HepG2 (cell line): ENCODE data around the gene TENT5A. TPM values are rescaled to one million over a fixed set of nuclear protein-coding genes. Genes with fewer than 3 reads are reported as not detected.

Experiments
- ATAC-seq: fragments of 200-7000 bp; cut with Tn5 transposase; 3 replicates; pipeline ENCODE4 v1.9.1; 2020; ENCODE audit warnings: mild to moderate bottlenecking, moderate library complexity
- BruUV-seq: library from RNA; stranded (reverse); fragments of 400-500 nt; replicated peaks from 2 replicates; lab custom pipeline; 2021; lab: Mats Ljungman, UMichigan
- CTCF ChIA-PET: fragments of 300-600 bp; formaldehyde crosslinking; extraction: SDS; loops from one replicate; lab custom pipeline; 2021; ENCODE audit warnings: low total read pairs, inconsistent platforms, low intra/inter-chr PET ratio; lab: Yijun Ruan, JAX
- POLR2A ChIA-PET: fragments of 350-600 bp; sonication (Branson Sonifier 250); formaldehyde crosslinking; loops from one replicate; lab custom pipeline; 2020; ENCODE audit warnings: antibody characterized with exemption, inconsistent platforms; lab: Yijun Ruan, JAX
- DNase-seq: peaks from one replicate; pipeline ENCODE4 v3.0.0-alpha.2; 2015; ENCODE audit warnings: low spot score
- FAIRE-seq: peaks from 3 replicates; lab custom pipeline; 2011; peaks lifted over from hg19 to GRCh38; lab: Jason Lieb, UNC
- H2AFZ ChIP-seq: one replicate; pipeline ENCODE4 v1.6.1; 2011; ENCODE audit warnings: low read length, inconsistent platforms
- H3K27ac ChIP-seq: fragments of 300-600 bp; 3 replicates; pipeline ENCODE4 v1.8.0; 2011; ENCODE audit warnings: mixed run types, mild to moderate bottlenecking, mixed read lengths, low read length, inconsistent platforms; ENCODE audit not compliant: insufficient read depth; ENCODE audit errors: extremely low read length
- H3K27me3 ChIP-seq, 2 experiments: fragments of 200-600 bp in 1 of 2; 2 replicates in 1 of 2; 3 replicates in 1 of 2; pipeline versions ENCODE4 v1.6.0 to v1.8.0; 2011; ENCODE audit warnings: low read length in 2 of 2, mild to moderate bottlenecking in 2 of 2, moderate library complexity in 2 of 2, inconsistent platforms in 1 of 2; ENCODE audit not compliant: insufficient read depth in 2 of 2, control insufficient read depth in 1 of 2
- H3K36me3 ChIP-seq, 2 experiments: fragments of 200-600 bp in 1 of 2; replicated peaks in 1 of 2; 2 replicates in 1 of 2; 3 replicates in 1 of 2; pipeline versions ENCODE4 v1.5.1 to v1.8.0; 2011; ENCODE audit warnings: low read length in 2 of 2, inconsistent platforms in 1 of 2; ENCODE audit not compliant: insufficient read depth in 2 of 2, control insufficient read depth in 1 of 2
- H3K4me1 ChIP-seq: 2 replicates; pipeline ENCODE4 v1.5.1; 2012; ENCODE audit warnings: low read length, inconsistent platforms; ENCODE audit not compliant: insufficient read depth
- H3K4me2 ChIP-seq: 2 replicates; pipeline ENCODE4 v1.6.0; 2011; ENCODE audit warnings: low read depth, low read length, inconsistent platforms
- H3K4me3 ChIP-seq, 3 experiments: fragments of 200-600 bp in 1 of 3; sonication (generic), shearing (Covaris generic) in 1 of 3; replicated peaks in 1 of 3; 2 replicates each; pipeline ENCODE4 v1.5.1; 2011 to 2016; ENCODE audit warnings: low read length in 3 of 3, inconsistent platforms in 2 of 3, low read depth in 2 of 3, mild to moderate bottlenecking in 2 of 3, control low read depth in 1 of 3, mixed read lengths in 1 of 3; ENCODE audit not compliant: insufficient read depth in 1 of 3
- H3K79me2 ChIP-seq: one replicate; pipeline ENCODE4 v1.6.1; 2011; ENCODE audit warnings: low read length, inconsistent platforms; ENCODE audit not compliant: insufficient read depth
- H3K9ac ChIP-seq: 2 replicates; pipeline ENCODE4 v1.6.0; 2011; ENCODE audit warnings: mild to moderate bottlenecking, low read depth, low read length, inconsistent platforms; ENCODE audit not compliant: insufficient read depth
- H3K9me3 ChIP-seq: 2 replicates; pipeline ENCODE4 v1.5.1; 2012; ENCODE audit warnings: mild to moderate bottlenecking, low read length
- H4K20me1 ChIP-seq: 2 replicates; pipeline ENCODE4 v1.6.0; 2011; ENCODE audit warnings: inconsistent platforms, mild to moderate bottlenecking, low read length, moderate library complexity; ENCODE audit not compliant: insufficient read depth
- AKAP8 ChIP-seq: sonication (generic); formaldehyde crosslinking; IDR thresholded peaks from 2 replicates; pipeline ENCODE4 v1.5.1; 2020; ENCODE audit warnings: mild to moderate bottlenecking, missing genetic modification reagents
- SNRNP70 ChIP-seq: fragments of 200-400 bp; formaldehyde crosslinking; IDR thresholded peaks from 2 replicates; pipeline ENCODE4 v1.6.1; 2017; ENCODE audit warnings: mild to moderate bottlenecking, low read depth, low read length, moderate library complexity
- THAP11 ChIP-seq: IDR thresholded peaks from 2 replicates; pipeline ENCODE4 v1.6.1; 2016; ENCODE audit warnings: missing biosample characterization, missing genetic modification reagents
- XBP1 ChIP-seq: sonication (generic); formaldehyde crosslinking; IDR thresholded peaks from 2 replicates; pipeline ENCODE4 v1.5.0; 2020; ENCODE audit warnings: missing genetic modification reagents
- ZNF10 ChIP-seq: sonication (generic); formaldehyde crosslinking; IDR thresholded peaks from 2 replicates; pipeline ENCODE4 v1.4.0; 2020; ENCODE audit warnings: mild to moderate bottlenecking, low read depth, missing genetic modification reagents, borderline replicate concordance
- ZNF83 ChIP-seq: sonication (generic); formaldehyde crosslinking; IDR thresholded peaks from 2 replicates; pipeline ENCODE4 v1.4.0; 2020; ENCODE audit warnings: missing genetic modification reagents, mild to moderate bottlenecking, borderline replicate concordance
- WGBS: methylation state at CpG from one replicate; pipeline ENCODE4 v1.1.6; 2017; ENCODE audit warnings: low lambda C conversion rate; 5-methylcytosine and 5-hydroxymethylcytosine counted together
- in situ Hi-C: cut with HindIII; loops from 2 replicates; pipeline ENCODE4 v1.10.0; 2017; ENCODE audit warnings: low pct_unique_long_range_greater_than_20kb; ENCODE audit not compliant: extremely low pct_ligation_motif_present
- intact Hi-C: fragments of 100-400 bp; cut with micrococcal nuclease; formaldehyde crosslinking; loops from one replicate; pipeline ENCODE4 v1.10.0; 2022; ENCODE audit not compliant: unreplicated experiment
- polyA plus RNA-seq, 8 experiments: library from polyadenylated mRNA; depleted of rRNA in 3 of 8; stranded (reverse) in 7 of 8; unstranded in 1 of 8; fragments of >200 nt; fragmentation: Illumina TruSeq in 4 of 8; extraction: Trizol in 4 of 8; gene quantifications; 2 replicates each; pipeline versions ENCODE4 v1.2.1 to v1.2.3, GENCODE V29; 2011 to 2016; ENCODE audit warnings: low read depth in 4 of 8, missing spikeins in 1 of 8, mixed read lengths in 1 of 8; ENCODE audit not compliant: insufficient read depth in 1 of 8
- total RNA-seq, 5 experiments: library from RNA; depleted of rRNA; stranded (reverse); fragments of >200 nt; fragmentation: Illumina TruSeq; extraction: Trizol; gene quantifications; 2 replicates each; pipeline ENCODE4 v1.2.3, GENCODE V29; 2016; ENCODE audit warnings: low read depth in 1 of 5
- TF ChIP-seq, protein P1 (sequence below): sonication (generic); formaldehyde crosslinking; IDR thresholded peaks from 2 replicates; pipeline ENCODE4 v1.5.0; 2020; ENCODE audit warnings: mild to moderate bottlenecking, missing genetic modification reagents
- TF ChIP-seq, protein P2 (sequence below): sonication (generic); formaldehyde crosslinking; IDR thresholded peaks from 2 replicates; pipeline ENCODE4 v1.4.0; 2020; ENCODE audit warnings: low read depth, missing genetic modification reagents
- TF ChIP-seq, protein P3 (sequence below): sonication (generic); formaldehyde crosslinking; IDR thresholded peaks from 2 replicates; pipeline ENCODE4 v1.5.1; 2020; ENCODE audit warnings: missing genetic modification reagents, mild to moderate bottlenecking, borderline replicate concordance
- TF ChIP-seq, protein P4 (sequence below): fragments of 450-650 bp; IDR thresholded peaks from 2 replicates; pipeline ENCODE4 v1.6.1; 2017; ENCODE audit warnings: mild to moderate bottlenecking
- TF ChIP-seq, protein P5 (sequence below): sonication (generic); formaldehyde crosslinking; IDR thresholded peaks from 2 replicates; pipeline ENCODE4 v1.8.1; 2022; ENCODE audit warnings: low read depth, mild to moderate bottlenecking, missing genetic modification reagents

Gene TENT5A
- total and polyA plus RNA-seq, 2 of the 13 experiments (the other 11 are each of a cell fraction or from before 2014, with no cell fraction given): 8.0 to 13.8 TPM

DNA sequence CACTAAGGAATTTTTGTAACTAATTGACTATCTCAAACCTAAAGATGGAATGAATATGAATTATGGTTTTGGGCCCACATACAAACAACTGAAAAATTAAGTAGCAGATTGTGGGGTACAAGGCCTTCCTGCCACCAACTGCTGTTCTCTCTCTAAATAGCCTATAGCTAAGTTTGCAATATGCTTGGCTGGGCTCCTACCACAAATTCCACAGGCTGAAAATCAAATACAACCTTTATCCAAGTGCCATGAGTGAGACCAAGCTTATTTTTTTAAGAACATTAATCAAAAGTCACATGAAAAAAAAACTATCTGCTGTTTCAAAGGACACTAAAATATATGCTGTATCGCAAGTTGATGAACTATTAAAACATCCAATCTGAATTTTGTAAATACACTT lies 52.1 kb downstream of the TENT5A start:
- ATAC-seq: no peak
- no TSS peak for BruUV-seq

More for the DNA sequence above, 52.1 kb downstream of the TENT5A start:
- H2AFZ ChIP-seq: no peak overlapping the region
- TF ChIP-seq AKAP8 (CRISPR knock-in tag): no peak
- TF ChIP-seq, protein P1, sequence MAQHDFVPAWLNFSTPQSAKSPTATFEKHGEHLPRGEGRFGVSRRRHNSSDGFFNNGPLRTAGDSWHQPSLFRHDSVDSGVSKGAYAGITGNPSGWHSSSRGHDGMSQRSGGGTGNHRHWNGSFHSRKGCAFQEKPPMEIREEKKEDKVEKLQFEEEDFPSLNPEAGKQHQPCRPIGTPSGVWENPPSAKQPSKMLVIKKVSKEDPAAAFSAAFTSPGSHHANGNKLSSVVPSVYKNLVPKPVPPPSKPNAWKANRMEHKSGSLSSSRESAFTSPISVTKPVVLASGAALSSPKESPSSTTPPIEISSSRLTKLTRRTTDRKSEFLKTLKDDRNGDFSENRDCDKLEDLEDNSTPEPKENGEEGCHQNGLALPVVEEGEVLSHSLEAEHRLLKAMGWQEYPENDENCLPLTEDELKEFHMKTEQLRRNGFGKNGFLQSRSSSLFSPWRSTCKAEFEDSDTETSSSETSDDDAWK (CRISPR knock-in tag): no peak
- TF ChIP-seq, protein P2, sequence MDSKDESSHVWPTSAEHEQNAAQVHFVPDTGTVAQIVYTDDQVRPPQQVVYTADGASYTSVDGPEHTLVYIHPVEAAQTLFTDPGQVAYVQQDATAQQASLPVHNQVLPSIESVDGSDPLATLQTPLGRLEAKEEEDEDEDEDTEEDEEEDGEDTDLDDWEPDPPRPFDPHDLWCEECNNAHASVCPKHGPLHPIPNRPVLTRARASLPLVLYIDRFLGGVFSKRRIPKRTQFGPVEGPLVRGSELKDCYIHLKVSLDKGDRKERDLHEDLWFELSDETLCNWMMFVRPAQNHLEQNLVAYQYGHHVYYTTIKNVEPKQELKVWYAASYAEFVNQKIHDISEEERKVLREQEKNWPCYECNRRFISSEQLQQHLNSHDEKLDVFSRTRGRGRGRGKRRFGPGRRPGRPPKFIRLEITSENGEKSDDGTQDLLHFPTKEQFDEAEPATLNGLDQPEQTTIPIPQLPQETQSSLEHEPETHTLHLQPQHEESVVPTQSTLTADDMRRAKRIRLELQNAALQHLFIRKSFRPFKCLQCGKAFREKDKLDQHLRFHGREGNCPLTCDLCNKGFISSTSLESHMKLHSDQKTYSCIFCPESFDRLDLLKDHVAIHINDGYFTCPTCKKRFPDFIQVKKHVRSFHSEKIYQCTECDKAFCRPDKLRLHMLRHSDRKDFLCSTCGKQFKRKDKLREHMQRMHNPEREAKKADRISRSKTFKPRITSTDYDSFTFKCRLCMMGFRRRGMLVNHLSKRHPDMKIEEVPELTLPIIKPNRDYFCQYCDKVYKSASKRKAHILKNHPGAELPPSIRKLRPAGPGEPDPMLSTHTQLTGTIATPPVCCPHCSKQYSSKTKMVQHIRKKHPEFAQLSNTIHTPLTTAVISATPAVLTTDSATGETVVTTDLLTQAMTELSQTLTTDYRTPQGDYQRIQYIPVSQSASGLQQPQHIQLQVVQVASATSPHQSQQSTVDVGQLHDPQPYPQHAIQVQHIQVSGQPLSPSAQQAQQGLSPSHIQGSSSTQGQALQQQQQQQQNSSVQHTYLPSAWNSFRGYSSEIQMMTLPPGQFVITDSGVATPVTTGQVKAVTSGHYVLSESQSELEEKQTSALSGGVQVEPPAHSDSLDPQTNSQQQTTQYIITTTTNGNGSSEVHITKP: no peak
- no peak for TF ChIP-seq ZNF10 (CRISPR knock-in tag)
- no peak for TF ChIP-seq SNRNP70
- TF ChIP-seq ZNF83 (CRISPR knock-in tag): no peak
- TF ChIP-seq, protein P3, sequence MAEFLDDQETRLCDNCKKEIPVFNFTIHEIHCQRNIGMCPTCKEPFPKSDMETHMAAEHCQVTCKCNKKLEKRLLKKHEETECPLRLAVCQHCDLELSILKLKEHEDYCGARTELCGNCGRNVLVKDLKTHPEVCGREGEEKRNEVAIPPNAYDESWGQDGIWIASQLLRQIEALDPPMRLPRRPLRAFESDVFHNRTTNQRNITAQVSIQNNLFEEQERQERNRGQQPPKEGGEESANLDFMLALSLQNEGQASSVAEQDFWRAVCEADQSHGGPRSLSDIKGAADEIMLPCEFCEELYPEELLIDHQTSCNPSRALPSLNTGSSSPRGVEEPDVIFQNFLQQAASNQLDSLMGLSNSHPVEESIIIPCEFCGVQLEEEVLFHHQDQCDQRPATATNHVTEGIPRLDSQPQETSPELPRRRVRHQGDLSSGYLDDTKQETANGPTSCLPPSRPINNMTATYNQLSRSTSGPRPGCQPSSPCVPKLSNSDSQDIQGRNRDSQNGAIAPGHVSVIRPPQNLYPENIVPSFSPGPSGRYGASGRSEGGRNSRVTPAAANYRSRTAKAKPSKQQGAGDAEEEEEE: no peak
- no peak for TF ChIP-seq XBP1 (CRISPR knock-in tag)
- TF ChIP-seq, protein P4, sequence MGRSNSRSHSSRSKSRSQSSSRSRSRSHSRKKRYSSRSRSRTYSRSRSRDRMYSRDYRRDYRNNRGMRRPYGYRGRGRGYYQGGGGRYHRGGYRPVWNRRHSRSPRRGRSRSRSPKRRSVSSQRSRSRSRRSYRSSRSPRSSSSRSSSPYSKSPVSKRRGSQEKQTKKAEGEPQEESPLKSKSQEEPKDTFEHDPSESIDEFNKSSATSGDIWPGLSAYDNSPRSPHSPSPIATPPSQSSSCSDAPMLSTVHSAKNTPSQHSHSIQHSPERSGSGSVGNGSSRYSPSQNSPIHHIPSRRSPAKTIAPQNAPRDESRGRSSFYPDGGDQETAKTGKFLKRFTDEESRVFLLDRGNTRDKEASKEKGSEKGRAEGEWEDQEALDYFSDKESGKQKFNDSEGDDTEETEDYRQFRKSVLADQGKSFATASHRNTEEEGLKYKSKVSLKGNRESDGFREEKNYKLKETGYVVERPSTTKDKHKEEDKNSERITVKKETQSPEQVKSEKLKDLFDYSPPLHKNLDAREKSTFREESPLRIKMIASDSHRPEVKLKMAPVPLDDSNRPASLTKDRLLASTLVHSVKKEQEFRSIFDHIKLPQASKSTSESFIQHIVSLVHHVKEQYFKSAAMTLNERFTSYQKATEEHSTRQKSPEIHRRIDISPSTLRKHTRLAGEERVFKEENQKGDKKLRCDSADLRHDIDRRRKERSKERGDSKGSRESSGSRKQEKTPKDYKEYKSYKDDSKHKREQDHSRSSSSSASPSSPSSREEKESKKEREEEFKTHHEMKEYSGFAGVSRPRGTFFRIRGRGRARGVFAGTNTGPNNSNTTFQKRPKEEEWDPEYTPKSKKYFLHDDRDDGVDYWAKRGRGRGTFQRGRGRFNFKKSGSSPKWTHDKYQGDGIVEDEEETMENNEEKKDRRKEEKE: no peak
- TF ChIP-seq THAP11 (CRISPR knock-in tag): no peak
- TF ChIP-seq, protein P5, sequence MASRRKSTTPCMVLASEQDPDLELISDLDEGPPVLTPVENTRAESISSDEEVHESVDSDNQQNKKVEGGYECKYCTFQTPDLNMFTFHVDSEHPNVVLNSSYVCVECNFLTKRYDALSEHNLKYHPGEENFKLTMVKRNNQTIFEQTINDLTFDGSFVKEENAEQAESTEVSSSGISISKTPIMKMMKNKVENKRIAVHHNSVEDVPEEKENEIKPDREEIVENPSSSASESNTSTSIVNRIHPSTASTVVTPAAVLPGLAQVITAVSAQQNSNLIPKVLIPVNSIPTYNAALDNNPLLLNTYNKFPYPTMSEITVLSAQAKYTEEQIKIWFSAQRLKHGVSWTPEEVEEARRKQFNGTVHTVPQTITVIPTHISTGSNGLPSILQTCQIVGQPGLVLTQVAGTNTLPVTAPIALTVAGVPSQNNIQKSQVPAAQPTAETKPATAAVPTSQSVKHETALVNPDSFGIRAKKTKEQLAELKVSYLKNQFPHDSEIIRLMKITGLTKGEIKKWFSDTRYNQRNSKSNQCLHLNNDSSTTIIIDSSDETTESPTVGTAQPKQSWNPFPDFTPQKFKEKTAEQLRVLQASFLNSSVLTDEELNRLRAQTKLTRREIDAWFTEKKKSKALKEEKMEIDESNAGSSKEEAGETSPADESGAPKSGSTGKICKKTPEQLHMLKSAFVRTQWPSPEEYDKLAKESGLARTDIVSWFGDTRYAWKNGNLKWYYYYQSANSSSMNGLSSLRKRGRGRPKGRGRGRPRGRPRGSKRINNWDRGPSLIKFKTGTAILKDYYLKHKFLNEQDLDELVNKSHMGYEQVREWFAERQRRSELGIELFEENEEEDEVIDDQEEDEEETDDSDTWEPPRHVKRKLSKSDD (CRISPR knock-in tag): no peak
- H3K27me3 ChIP-seq: no peaks in the 10 kb centered on the region
- H3K9me3 ChIP-seq: no peaks in the 10 kb centered on the region
- ChIA-PET POLR2A (no interaction called here), CTCF (no interaction called here)
- no peak overlapping the region for H3K4me3 ChIP-seq
- intact Hi-C loops: no loop called here
- H3K36me3 ChIP-seq: no peaks in the 10 kb centered on the region
- no peak overlapping the region for H3K27ac ChIP-seq
- FAIRE-seq: no peak
- no peaks in the 10 kb centered on the region for H4K20me1 ChIP-seq
- no peak overlapping the region for H3K9ac ChIP-seq
- DNase-seq: no peak
- H3K4me1 ChIP-seq: peaks cover 11% of the 10 kb centered on the region; the same call in 1 of the 2 replicates
- in situ Hi-C loops: no loop called here
- 57% methylated on average over 1 of the region's 1 CpG for WGBS
- H3K4me2 ChIP-seq: no peak overlapping the region
- H3K79me2 ChIP-seq: no peaks in the 10 kb centered on the region
